Tibial nerve (tissue), 4 donors: ENCODE data around the gene KIF1A.
"Not testable (repeated sequence)": the region's sequence is repeated elsewhere in the genome, so short reads cannot be mapped to it uniquely, and the experiment has no call there.

Source experiments
- CTCF ChIP-seq, 5 experiments: fragments of 200-600 bp in 3 of 5; fragments of 450-650 bp in 2 of 5; sonication (generic) in 3 of 5; IDR thresholded peaks; one replicate each; pipeline ENCODE4 v1.5.1; 2016 to 2019; ENCODE audit warnings: antibody characterized with exemption in 5 of 5, mild to moderate bottlenecking in 3 of 5, moderate library complexity in 2 of 5
- EP300 ChIP-seq, 2 donors: sonication (generic); formaldehyde crosslinking; IDR thresholded peaks; one replicate each; pipeline ENCODE4 v1.6.1; 2017; ENCODE audit warnings: antibody characterized with exemption in 2 of 2, mild to moderate bottlenecking in 1 of 2

GRCh38 chr2:240779250-240779832 lies 40.7 kb downstream of the KIF1A start:
- not testable (repeated sequence) for TF ChIP-seq EP300, CTCF (IDR thresholded peaks at IDR 0.05)
